ENCODE measurements around the gene METTL2A.
"Not testable (repeated sequence)": the region's sequence is repeated elsewhere in the genome, so short reads cannot be mapped to it uniquely, and the experiment has no call there.

- TF ChIP-seq FOXM1 (IDR thresholded peaks at IDR 0.05; ENCODE audit: borderline replicate concordance); FOXA1 (IDR thresholded peaks at IDR 0.05); TARDBP (IDR thresholded peaks at IDR 0.05); SP1 (IDR thresholded peaks at IDR 0.05); NFRKB (IDR thresholded peaks at IDR 0.05); FOXK2 (IDR thresholded peaks at IDR 0.05); PKNOX1 (IDR thresholded peaks at IDR 0.05); ZNF384 (IDR thresholded peaks at IDR 0.05); BHLHE40 (IDR thresholded peaks at IDR 0.05; ENCODE audit: borderline replicate concordance): not testable (repeated sequence)
Observed at GRCh38 chr17:62435251-62435650, 11.6 kb downstream of the METTL2A start.

Measured in HEK293T (cell line).